Lower leg skin (tissue), 4 donors: ENCODE data around the gene NFX1. TPM values are rescaled to one million over a fixed set of nuclear protein-coding genes. Genes with fewer than 3 reads are reported as not detected.

ENCODE experiments used
- DNase-seq, 2 donors: peaks; one replicate each; pipeline ENCODE4 v3.0.0-alpha.2; 2019; ENCODE audit warnings: low spot score in 2 of 2
- H3K4me3 ChIP-seq: fragments of 200-600 bp; sonication (generic); 2 replicates; pipeline ENCODE4 v1.5.1; 2017; ENCODE audit warnings: mild to moderate bottlenecking, low read depth; ENCODE audit not compliant: poor library complexity, severe bottlenecking
- POLR2A ChIP-seq, 2 donors: fragments of 450-650 bp; IDR thresholded peaks; one replicate each; pipeline ENCODE4 v1.6.1; 2016 to 2017; ENCODE audit warnings: antibody characterized with exemption in 2 of 2, mild to moderate bottlenecking in 1 of 2, moderate library complexity in 1 of 2
- WGBS, 2 donors: methylation state at CpG; one replicate each; pipeline ENCODE4 v1.1.5; 2018; 5-methylcytosine and 5-hydroxymethylcytosine counted together
- intact Hi-C: fragments of 100-400 bp; cut with DNase I; formaldehyde crosslinking; loops from one replicate; pipeline ENCODE4 v1.15.0; 2023; ENCODE audit warnings: low total_unique reads
- total RNA-seq, 4 donors: library from RNA; depleted of rRNA; stranded (reverse); fragments of >200 nt; gene quantifications; one replicate each; pipeline ENCODE4 v1.1.0, GENCODE V29; 2016
- TF ChIP-seq, protein P1 (sequence below), 3 donors: fragments of 450-650 bp; IDR thresholded peaks; one replicate each; pipeline ENCODE4 v1.5.1; 2016; ENCODE audit warnings: antibody characterized with exemption in 3 of 3, mild to moderate bottlenecking in 3 of 3, moderate library complexity in 2 of 3

Gene NFX1
- total RNA-seq, 4 donors from 2014 or later, result 39.3 to 53.6 (median 47.1) TPM

DNA sequence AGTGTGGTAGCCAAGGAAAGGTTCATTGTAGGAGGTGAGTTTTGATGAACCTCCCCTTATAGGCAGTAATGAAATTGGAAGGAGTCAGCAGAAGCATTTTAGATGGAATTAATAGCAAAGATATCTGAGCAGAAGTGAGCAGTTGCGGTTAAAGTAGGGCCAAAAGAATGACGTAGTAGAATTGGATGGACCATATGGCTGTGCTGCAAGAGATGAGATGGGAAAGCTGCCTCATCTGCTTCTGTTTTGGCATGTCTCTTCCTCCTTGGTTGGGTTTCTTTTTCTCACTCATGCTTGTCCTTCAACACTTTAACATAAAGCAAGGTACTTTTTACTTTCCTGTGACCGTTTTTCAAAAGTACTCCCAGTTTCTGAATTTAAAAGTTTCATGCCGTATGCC, 56.2 kb downstream of the NFX1 start:
- DNase-seq, result no peak
- H3K4me3 ChIP-seq, result no peak overlapping the region
- no peak for TF ChIP-seq POLR2A (IDR thresholded peaks at IDR 0.05)
- TF ChIP-seq, protein P1, sequence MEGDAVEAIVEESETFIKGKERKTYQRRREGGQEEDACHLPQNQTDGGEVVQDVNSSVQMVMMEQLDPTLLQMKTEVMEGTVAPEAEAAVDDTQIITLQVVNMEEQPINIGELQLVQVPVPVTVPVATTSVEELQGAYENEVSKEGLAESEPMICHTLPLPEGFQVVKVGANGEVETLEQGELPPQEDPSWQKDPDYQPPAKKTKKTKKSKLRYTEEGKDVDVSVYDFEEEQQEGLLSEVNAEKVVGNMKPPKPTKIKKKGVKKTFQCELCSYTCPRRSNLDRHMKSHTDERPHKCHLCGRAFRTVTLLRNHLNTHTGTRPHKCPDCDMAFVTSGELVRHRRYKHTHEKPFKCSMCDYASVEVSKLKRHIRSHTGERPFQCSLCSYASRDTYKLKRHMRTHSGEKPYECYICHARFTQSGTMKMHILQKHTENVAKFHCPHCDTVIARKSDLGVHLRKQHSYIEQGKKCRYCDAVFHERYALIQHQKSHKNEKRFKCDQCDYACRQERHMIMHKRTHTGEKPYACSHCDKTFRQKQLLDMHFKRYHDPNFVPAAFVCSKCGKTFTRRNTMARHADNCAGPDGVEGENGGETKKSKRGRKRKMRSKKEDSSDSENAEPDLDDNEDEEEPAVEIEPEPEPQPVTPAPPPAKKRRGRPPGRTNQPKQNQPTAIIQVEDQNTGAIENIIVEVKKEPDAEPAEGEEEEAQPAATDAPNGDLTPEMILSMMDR (IDR thresholded peaks at IDR 0.05), result no peak
- WGBS, 2 donors, result 86% methylated on average over 4 of the region's 4 CpGs
- intact Hi-C loops, result no loop called here

DNA sequence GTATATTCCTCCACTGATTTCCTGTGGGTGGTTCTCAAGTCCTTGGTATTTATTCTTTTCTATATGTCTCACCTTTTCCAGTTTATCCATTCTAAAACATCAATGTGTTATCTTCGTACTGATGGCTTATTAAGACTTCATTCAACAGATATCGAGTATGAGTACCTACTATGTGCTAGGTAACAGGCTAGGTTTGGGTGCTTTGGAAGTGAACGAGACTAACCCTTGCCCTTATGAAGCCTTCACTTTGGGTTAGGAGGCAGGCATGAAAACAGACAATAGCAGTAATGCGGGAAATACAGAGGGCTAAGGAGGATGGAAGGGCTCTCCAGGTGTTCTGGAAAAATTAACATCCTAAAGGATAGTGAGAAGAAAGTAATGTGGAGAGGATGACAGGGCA, 58.7 kb downstream of the NFX1 start:
- H3K4me3 ChIP-seq, result no peak overlapping the region
- intact Hi-C loops, result no loop called here
- TF ChIP-seq POLR2A (IDR thresholded peaks at IDR 0.05), result no peak
- TF ChIP-seq, protein P1 (IDR thresholded peaks at IDR 0.05), result no peak
- WGBS, 2 donors, result 94 to 96% methylated on average over 4 of the region's 4 CpGs
- no peak for DNase-seq

DNA sequence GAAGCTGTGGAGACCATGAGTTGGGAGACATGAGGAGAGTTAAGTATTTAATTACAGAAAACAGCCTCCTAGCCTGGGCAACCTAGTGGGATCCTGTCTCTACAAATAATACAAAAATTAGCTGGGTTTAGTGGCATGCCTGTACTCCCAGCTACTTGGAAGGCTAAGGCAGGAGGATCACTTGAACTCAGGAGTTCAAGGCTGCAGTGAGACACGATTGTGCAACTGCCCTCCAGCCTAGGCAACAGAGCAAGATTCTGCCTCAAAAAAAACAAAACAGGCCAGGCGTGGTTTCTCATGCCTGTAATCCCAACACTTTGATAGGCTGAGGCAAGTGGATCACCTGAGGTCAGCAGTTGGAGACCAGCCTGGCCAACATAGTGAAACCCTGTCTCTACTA, 59.4 kb downstream of the NFX1 start:
- TF ChIP-seq POLR2A (IDR thresholded peaks at IDR 0.05), result no peak
- TF ChIP-seq, protein P1 (IDR thresholded peaks at IDR 0.05), result no peak

DNA sequence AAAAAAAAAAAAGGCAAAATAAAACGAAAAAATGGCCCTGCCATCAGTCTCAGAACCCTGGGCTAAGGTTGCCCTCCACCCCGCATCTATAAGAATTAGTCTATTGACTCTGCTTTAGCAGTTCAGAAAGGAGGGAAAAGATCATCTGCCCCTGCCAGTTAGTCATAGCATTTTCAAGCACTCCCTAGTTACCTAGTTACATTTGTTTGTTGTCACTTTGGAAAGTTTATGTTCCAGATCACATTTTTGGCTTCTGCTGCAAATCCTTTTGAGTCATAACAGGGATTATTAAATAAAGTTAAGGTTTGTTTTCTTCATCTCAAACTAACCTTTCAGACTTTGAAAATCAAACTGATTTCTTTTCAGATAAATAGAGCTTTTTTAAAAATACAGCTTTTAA, 60.0 kb downstream of the NFX1 start:
- no peak for TF ChIP-seq POLR2A (IDR thresholded peaks at IDR 0.05)
- TF ChIP-seq, protein P1 (IDR thresholded peaks at IDR 0.05), result no peak
- intact Hi-C loops, result no loop called here
- DNase-seq, result no peak
- WGBS, 2 donors, result 13 to 18% methylated on average over 2 of the region's 2 CpGs
- H3K4me3 ChIP-seq, result no peak overlapping the region

More for the DNA sequence above, 59.4 kb downstream of the NFX1 start:
- H3K4me3 ChIP-seq, result no peak overlapping the region
- WGBS, 2 donors, result 55 to 56% methylated on average over 2 of the region's 2 CpGs
- DNase-seq, result no peak
- intact Hi-C loops, result no loop called here

DNA sequence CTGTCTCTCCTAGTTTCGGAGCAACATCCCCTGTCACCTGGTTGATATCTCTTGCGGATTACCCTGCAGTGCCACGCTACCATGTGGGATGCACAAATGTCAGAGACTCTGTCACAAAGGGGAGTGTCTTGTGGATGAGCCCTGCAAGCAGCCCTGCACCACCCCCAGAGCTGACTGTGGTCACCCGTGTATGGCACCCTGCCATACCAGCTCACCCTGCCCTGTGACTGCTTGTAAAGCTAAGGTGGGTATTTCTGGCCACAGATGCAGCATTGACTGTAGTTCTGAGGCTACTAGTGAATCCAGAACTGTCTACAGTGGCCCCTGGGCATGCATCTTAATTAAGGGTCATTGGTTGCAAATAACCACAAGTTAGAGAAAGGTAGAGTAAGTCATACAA, 61.2 kb downstream of the NFX1 start:
- intact Hi-C loops, result no loop called here
- H3K4me3 ChIP-seq, result no peak overlapping the region
- TF ChIP-seq, protein P1 (IDR thresholded peaks at IDR 0.05), result no peak
- no peak for TF ChIP-seq POLR2A (IDR thresholded peaks at IDR 0.05)
- DNase-seq, result no peak
- WGBS, 2 donors, result 76 to 81% methylated on average over 4 of the region's 4 CpGs

DNA sequence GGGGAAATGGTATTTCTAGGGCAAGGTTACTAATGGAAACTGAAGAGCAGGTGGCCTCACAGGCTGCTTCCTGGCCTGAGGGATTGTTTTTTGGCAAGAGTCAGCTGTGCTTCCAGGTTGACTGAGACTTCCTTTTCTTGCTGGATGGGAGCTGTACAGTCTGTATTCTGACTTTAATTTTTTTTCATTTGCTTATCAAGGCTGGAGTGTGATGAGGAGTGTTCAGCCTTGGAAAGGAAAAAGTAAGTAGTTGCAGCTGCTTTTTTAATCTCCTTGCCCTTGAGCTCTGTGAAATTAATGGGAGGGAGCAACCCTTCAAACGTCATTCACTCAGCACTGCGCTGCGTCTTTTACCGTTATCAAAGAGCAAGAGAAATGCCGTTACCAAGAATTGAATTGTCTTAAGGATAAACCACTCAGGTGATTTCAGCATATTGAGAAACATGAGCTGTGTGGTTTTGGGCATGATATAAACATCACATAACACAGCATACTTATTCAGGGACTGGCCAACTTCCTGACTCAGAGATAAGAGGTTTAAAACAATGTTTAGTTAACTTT, 64.4 kb downstream of the NFX1 start:
- intact Hi-C loops, result no loop called here
- WGBS, 2 donors, result 44 to 61% methylated on average over 5 of the region's 5 CpGs
- no peak for DNase-seq
- no peak overlapping the region for H3K4me3 ChIP-seq
- TF ChIP-seq POLR2A (IDR thresholded peaks at IDR 0.05), result no peak
- TF ChIP-seq, protein P1 (IDR thresholded peaks at IDR 0.05), result no peak
